Germinal center (tissue), 1 donor: ENCODE measurements around the gene SUPT20HL1.

Source experiments
- DNase-seq: peaks from one replicate; pipeline ENCODE4 v3.0.0; 2012; ENCODE audit warnings: mixed read lengths, low spot score

The SUPT20HL1 gene

DNA sequence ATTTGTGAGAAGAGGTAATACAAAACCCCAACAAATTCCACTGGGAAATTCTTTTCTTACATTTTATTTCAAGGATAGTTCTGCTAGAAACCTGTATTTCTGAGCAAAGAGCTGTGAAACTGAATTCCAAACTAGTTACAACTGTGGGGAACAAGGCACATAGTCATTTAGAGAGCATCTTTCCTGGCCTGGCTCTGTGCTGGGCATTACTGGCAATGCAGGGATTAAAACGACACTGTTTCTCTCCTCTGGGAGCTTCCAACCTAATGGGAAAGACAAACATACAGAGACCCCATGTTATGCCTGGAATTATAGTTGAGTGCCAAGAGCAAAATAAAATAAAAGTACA lies 36.5 kb downstream of the SUPT20HL1 start:
- no peak for DNase-seq

DNA sequence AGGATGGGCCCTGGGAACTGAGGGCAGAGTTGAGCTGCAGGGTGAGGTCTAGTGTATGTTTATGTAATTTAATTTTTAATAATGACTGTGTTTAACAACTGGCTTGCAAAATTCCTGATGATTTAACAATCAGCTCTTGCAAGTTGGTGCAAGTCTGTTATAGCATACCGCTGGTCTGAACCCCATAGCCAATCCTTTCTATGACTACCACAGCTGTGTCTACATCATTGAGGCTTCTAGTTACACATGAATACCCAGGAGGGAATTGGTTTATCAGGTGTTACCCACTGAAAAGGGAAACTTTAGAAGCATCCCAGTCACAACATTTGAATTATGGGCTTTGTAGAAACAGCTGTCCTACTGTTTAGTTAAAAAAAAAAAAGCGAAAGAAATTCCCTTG lies 38.3 kb downstream of the SUPT20HL1 start:
- no peak for DNase-seq

DNA sequence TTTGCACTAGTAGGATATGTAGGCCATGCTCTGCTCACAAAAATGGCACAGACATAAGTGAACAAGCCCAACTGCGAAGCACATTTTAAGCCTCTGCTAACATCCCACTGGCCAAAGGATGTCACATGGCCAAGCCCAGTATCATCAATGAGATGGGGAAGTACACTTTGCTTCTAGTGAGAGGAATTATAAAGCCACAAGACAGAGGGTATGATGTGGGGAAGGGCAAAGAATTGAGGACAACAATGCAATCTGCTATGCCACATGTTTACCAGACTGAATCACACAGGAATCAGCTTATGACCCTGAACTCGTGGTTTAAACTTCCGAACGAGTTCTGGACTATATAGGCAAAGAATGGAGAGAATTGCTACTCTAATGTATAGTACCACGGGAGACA lies 39.1 kb downstream of the SUPT20HL1 start:
- no peak for DNase-seq

DNA sequence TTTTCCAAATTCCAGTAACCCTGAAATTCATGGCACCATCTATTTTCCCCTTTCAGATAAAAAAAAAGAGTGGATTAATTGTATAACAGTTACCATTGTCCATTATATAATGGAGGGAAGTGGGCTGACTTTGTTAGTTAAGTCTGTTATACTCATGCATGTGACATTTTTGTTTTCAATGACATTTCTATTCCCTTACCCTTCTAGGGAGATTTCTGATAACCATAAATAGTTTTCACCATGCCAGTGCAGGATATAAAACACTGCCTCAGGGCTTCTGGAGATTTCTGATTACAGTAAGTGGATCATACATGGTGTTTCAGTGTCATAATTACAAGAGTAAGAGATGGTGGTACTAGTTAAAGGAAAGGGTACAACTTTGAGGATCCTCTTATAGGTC lies 45.5 kb downstream of the SUPT20HL1 start:
- DNase-seq: no peak
